HG02973 (cell line): Measurements from ENCODE around the gene KRTAP17-1.

ENCODE experiments used
- ATAC-seq: cut with Tn5 transposase; IDR thresholded peaks from one replicate; pipeline ENCODE4 v1.9.1; 2021; ENCODE audit warnings: moderate library complexity; ENCODE audit not compliant: unreplicated experiment

KRTAP17-1 gene

DNA sequence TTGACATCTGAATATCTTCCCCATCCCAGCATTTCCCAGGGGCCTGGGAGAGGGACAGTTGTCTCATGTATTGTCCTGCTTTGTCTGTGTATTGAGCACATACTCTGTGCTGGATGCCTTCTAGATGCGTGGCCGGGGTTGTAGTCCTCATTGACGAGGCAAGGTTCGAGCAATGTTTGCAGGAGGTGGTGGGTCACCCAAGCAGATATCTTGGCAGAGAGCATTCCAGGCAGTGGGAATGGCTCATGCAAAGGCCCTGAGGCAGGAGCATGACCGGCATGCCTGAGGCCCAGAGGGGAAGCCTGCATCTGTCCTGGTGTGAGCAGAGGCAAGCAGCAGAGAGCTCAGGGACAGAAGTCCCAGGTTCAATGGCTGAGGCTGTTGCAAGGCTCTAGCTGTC, 17.6 kb upstream of the KRTAP17-1 start:
- ATAC-seq, result no peak

DNA sequence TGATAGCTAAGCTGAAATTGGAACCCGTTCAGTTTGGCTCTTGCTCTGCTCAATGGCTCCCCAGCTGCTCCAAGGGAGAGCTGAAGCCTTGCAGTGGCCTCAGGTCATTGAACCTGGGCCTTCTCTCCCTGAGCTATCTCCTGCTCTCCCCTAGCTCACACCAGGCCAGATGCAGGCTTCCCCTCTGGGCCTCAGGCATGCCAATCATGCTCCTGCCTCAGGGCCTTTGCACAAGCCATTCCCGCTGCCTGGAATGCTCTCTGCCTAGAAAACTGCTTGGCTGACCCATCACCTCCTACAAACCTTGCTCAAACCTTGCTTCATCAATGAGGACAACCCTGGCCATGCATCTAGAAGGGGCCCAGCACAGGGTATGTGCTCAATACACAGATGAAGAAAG, 16.7 kb upstream of the KRTAP17-1 start:
- no peak for ATAC-seq

DNA sequence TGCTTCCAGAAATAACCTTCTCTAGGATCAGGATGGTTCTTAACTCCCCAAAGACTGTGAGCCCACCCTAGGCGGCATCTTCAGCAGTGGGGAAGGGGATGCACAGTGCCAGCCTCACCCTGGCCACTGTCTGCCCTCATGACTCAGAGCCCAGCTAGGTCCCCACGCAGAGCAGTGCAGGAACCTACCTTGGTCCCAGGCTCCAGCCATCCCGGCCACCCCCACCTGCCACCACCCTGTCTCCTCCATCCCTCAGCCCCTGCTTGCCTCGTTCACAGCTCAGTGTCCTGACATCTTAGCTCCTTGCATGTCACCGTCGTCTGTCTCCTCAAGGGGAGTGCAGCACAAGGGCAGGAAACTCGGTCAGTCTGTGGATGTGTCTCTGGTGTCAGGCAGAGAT, 16.1 kb upstream of the KRTAP17-1 start:
- no peak for ATAC-seq

DNA sequence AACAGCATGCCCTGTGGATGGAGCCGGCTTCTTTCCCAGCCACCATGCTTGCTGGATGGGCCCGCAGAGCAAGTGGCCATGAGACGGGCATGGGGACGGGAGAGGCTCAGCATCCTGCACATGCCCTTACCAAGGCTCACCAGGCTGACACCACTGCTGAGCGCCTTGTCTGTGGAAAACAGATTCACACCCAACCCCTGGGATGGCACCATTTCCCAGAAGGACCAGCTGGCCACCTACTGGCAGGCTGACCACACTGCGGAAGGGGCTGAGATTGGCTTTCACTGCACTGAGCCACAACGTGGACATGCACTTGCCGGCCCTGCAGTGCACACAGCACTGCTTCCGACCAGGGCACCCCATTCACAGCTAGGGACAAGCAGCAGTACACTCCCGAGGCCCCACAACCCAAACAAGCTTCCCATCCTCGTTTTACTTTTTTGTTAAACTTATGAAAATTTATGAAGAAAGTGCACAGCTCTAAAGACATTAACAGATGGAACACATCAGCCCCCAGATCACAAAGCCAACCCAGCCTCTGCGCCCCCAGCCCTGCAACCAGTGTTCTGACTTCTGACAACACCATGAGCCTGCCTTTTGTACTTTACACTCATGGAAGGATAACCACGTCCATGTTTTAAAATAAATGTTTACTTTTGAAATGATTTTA, 13.9 kb upstream of the KRTAP17-1 start:
- ATAC-seq, result no peak

DNA sequence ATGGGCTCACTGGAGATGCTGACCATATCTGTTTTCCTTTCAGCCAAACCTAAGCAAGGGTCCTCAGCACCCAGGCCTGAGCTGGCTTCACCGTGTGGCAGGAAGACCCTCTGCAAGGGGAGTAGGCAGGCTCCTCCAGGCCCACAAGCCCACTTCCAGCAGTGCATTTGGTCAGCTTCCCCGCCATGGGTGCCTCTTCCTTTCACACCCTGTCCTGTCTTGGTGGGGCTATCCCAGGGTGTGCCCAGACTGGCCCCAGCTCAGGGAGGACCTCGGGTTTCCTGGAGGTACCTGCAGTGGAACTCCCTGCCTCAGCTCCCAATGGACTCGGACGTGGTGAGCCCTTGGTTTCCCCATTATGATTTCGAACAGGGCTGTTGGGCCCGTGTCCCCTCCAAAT, 12.7 kb upstream of the KRTAP17-1 start:
- ATAC-seq, result no peak

DNA sequence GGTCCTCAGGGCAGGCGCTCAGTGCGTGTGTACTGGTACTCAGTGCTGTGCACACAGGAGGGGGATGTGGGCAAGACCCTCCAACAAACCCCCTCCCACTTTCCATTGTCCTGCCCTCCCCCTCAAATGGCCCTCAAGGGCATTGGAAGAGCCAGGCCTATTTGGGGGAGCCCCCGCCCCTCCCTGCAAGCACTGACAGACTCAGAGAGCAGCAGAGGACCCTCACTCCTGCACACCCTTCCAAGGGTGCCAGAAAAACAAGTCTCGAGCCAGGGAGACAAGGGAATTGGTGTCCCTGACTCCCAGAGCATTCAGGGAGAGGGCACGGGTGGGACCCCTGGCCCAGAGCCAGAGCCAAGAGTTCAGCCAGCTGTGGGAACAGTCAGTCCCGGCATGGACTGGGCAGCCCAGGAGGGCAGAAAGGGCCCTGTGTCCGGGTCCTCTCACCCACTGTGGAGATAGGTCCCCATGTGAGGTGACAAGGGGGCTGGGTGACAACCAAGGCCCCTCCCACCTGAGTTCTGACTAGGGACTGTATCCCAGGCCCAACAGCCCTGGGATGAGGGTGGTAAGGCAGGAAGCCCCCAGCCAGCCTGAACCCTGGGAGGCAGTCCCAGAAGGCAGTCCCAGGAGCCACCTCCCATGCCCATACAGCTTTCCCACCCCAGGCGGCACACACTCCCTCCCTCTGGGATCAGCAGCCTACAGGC, 12.1 kb upstream of the KRTAP17-1 start:
- ATAC-seq, result no peak

DNA sequence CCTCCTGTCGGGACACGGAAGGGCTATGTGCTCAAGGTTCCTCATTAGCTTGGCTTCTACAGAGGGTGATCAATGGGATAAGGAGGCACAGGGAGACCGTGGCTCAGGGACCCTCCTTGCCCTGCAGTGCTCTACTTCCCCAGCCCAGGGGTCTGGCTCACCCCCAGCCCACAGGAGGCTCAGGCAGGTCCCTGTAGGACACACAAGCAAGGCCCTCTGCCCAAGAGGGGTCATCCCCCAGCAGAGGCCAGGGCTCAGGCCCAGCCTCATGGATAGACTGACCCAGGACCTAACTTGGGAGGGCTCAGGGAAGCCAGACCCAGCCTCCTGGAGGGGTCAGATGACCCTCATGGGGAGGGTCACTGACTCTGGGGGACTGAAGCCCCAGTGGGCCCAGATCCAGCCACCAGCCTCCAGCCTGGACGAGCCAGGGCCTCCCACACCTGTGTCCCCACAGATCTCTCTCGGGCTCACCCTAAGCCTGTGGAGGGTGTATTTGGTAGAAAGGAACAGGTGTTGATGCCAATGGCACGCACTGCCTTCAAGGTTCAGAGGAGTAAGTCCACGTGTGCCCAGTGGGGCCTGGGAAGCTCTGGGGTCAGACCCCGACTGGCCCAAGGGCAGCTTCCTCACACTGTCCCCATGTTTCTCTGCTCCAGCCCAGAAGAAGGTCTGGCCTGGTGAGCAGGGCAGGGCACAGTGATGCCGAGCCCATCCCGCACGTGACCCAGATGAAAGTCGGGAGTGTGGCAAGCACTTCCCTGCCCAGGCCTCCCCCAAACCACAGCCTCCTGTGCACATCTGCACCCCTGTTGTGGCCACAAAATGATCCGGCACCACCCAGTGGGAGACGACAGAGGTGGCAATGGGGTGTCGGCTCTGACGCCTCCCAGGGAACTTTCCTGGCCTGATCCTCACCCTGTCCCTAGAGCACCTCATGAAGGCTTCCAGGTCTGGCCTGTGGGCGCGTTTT, 10.9 kb upstream of the KRTAP17-1 start:
- ATAC-seq, result no peak

DNA sequence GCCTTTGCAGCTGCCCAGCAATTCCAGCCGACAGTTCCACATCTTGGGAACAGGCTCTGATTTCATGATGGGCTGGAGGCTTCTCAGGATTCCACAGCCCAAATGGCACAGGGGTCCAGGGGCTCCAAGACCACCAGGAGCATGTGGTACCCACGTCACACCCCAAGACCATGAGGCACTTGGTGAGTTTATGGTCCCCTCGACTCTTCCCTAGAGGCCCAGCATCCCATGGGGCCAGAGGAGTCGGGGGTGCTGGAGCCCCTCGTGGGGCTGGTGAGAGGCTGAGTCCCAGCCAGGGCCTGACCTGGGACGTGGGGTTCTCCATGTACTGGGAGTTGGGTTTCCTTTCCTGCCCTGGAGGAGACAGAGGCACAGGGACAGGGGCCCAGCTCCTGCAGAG, 10.1 kb upstream of the KRTAP17-1 start:
- no peak for ATAC-seq

DNA sequence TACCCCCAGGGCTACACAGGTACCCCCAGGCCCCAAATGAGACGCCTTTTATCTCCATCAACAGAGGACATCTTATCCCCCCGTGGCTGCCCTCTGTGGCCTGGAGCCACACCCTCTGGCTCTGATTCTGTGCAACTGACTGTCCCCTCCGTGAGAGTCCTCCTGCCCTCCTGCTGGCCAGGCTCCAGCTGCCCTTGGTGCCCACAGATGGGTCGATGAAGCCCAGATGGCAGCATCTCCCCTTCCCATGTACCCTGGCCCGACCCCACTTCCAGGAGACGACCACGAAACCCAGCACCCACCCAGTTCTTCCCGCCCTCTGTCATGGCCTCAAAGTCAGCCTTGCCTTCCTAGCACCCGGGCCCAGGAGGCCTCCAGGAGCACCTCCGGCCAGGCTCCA, 9.6 kb upstream of the KRTAP17-1 start:
- ATAC-seq, result no peak

DNA sequence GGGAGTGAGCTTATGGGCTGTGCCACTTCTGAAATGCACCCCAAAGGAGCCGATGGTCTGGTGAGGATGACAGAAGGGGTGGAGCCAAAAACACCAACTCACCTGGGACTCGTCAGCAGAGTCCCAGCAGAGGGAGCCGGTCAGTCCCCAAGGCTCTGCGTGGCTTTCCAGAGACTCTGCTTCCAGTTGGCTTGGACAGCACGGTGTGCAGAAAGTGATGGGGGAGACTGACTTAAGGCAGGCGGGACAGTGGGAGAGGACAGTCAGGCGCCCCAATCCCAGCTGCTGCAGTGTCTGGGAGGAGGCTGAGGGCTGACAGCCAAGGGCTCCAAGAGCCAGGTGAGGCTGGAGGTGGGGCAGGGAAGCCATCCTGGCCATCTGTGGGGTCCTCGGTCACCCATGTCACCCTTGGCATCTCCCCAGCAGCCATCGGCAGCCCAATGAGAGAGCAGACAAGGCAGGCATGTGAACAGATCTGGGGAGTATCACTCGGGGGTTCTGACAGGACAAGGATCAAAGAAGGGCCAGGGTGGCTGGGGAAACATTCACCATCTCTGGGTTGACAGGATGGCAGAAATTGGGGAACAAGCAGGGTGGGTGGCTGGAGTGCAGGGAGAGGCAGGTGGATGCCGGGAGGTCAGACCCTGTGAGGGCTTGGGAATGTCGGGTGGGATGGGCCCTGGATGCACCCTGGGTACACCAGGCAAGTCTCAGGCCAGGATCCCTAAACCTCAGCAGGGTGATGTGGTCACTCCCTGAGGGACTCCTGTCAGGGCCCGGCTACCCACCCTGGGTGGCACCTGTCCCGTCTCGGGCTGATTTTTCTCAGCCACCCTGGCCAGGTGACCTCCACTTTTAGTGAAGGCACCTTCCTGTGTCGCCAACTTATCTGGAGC, 8.9 kb upstream of the KRTAP17-1 start:
- ATAC-seq, result no peak

DNA sequence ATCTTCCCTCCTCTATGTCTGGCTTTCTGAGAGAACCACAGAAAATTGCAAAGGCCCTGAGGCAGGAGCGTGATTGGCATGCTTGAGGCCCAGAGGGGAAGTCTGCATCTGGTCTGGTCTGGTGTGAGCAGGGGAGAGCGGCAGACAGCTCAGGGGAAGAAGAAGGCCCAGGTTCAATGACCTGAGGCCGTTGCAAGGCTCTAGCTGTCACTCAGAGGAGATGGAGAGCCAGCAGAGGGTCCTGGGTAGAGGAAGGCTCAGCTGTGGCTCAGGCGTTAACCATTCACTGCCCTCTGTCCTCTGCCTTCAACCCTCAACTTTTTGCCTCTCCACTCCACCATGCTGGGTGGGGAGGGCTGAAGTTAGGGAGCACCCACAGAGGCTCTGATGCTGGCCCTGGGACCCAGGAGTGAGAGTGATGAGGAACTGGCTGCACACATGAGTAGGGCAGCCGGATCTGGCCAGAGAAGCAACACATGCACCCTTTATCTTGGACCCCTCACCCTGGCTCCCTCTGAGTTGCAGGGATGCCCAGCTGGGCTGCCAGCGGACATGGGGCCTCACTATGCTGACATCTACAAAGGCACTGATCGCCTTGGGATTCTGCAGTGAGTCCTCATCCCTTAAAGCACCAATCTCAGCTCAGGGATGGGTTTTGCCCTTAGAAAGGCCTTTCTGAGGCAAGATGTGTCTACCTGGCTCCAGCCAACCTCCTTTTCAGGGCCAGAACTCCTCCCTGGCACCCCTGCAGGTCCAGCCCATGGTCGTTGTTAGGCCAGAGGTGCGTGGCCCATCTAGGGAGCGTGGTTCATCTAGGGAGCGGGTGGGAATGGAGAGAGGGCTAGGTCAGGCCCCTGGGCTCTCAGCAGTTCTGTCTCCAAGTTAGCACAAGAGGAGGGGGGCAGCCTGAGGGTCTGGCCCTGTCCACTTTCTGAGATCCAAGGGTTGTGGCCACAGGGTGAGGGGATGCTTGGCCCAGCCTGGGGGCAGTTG, 7.7 kb upstream of the KRTAP17-1 start:
- ATAC-seq, result no peak

DNA sequence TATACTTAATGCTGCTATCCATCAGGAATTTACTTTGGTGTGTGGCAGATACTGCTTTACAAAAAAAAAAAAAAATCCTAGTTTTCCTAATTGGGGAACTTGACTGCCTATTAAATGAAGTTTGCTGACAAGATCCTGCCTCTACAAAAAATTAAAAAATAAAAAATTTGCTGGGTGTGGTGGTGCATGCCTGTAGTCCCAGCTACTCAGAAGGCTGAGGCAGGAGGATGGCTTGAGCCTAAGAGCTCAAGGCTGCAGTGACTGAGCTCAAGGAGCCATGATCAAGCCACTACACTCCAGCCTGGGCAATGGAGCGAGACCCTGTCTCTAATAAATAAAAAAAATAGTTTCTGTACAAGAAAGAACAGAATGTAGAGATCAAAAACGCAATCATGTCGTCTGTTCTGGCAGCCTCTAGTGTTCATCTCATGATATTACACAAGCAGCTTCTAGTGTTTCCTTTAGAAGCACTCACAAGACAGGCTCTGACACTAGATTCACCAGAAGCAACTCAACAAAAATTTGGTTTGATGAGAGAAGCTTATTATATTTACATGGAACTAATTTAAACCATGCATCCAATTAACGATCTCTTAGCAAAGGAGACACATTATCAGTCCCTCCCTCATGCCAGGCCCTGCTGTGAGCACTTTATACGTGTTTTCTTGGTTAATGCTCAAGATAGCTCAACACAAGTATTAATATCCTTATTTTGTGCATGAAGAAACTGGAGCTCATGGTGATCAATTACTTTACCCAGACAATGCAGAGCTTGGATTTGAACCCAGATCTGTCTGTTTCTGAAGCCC, 6.8 kb upstream of the KRTAP17-1 start:
- no peak for ATAC-seq

DNA sequence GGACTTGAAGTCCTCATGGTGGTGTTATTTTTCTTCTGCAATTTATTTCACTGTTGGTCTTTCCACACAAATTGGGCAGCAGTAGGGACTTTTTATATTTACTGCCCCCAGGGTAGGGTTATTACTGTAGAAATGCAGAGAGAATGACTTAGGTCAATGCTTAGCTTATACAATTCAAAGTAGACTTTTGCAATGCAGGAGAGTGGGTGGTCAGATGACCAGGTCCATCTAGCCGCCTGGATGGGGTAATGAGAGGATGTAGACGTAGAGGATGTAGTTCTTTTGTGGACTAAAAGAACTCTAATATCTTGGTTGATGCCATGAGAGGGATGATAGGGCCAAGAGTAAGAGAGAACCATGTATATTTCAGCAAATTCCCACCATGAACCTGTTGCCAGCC, 2.7 kb upstream of the KRTAP17-1 start:
- ATAC-seq, result no peak

DNA sequence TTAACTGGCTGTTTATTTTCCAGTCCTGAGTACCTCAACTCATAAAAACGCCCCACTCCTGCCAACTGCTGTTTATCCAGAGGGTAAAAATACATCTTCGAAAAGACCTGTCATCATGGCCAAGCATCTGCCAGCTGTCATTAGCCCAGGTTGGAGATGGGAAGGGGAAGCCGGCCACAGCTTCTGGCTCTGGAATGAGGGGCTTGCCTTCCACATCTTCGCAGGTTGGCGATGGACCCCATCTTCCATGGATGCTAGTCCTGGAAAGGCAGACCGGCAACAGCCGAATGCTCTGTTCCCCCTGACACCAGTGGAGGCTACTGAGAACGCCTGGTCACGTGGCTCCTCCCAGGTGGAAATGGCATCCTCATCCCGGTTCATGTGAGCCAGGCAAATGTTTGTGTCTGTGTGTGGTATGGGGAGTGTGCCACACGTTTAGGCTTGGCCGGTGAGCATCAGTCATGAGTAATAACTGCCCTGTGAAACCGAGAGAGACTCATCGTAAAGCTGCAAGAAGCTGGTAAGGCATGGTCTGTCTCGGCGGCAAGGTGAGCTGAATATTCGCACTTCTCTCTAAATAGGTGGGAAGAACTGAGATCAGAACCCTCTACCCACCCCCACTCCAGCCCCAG, 420 bp upstream of the KRTAP17-1 start:
- ATAC-seq, result no peak

DNA sequence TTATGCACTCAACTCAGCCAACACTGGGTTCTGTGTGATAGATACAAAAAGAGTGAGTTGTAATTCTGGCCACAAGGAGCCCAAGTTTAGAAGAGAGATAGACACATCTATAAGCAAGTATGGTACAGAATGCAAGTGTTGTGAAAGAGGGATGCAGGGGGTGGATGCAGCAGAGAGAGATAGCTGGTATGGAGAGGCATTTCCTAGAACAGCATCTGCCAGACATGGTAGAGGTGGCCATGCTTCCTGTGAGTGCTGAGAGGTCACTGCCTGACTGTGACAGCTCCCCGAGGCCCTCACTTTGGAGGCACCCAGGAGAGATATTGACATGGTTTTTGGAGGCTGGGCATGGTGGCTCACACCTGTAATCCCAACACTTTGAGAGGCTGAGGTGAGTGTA, 4.4 kb downstream of the KRTAP17-1 start:
- no peak for ATAC-seq

DNA sequence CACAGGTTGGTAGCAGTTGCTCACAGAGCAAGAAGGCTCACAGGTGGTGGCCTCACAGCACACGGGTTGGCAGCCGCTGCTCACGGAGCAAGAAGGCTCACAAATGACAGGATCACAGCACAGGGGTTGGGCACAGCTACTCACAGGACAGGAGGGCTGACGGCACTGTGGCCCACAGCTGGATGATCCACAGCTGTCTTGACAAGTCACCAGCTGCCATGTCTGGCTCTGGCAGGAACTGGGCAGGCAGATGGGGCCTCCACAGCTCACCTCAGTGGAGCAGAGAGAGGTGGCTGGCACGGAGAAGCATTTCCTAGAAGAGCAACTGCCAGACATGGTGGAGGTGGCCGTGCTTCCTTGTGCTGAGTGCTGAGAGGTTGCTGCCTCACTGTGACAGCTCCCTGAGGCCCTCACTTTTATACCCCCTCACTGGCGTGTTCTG, 6.6 kb downstream of the KRTAP17-1 start, which contains the start of gene KRTAP16-1:
KRTAP16-1 (minus strand) TSS at position 392 of the 442 bp plus-strand sequence; CDS start at position 336, 56 bp downstream.
- ATAC-seq, result no peak

DNA sequence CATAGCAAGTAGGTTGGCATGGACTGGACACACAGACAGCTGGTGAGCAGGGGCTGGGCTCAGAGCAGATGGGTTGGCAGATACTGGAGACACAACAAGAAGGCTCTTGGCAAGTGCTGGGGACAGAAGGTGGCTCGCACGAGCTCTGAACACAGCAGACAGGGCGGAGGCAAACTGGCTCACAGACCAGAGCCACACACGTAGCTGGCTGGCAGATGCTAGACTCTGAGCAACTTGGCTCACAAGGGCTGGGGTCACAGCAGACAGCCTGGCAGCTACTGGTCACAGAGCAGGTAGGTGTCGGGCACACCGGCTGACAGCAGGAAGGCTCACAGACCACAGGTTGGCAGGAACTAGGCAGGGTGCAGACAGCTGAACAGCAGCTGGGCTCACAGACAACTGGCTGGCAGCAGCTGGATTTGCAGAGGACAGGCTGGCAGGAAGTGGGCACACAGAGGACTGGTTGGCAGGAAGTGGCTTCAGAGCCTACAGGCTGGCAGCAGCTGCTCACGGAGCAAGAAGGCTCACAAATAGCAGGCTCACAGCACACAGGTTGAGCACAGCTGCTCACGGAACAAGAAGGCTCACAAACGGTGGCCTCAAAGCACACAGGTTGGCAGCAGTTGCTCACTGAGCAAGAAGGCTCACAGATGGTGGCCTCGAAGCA, 7.1 kb downstream of the KRTAP17-1 start:
- no peak for ATAC-seq
